Measurements from ENCODE around the gene DAPK2. TPM values are rescaled to one million over a fixed set of nuclear protein-coding genes. Genes with fewer than 3 reads are reported as not detected.
"Not testable (repeated sequence)": the region's sequence is repeated elsewhere in the genome, so short reads cannot be mapped to it uniquely, and the experiment has no call there.

Gene DAPK2
- total RNA-seq, 2 donors from 2014 or later = 0.76 to 8.1 TPM

DNA sequence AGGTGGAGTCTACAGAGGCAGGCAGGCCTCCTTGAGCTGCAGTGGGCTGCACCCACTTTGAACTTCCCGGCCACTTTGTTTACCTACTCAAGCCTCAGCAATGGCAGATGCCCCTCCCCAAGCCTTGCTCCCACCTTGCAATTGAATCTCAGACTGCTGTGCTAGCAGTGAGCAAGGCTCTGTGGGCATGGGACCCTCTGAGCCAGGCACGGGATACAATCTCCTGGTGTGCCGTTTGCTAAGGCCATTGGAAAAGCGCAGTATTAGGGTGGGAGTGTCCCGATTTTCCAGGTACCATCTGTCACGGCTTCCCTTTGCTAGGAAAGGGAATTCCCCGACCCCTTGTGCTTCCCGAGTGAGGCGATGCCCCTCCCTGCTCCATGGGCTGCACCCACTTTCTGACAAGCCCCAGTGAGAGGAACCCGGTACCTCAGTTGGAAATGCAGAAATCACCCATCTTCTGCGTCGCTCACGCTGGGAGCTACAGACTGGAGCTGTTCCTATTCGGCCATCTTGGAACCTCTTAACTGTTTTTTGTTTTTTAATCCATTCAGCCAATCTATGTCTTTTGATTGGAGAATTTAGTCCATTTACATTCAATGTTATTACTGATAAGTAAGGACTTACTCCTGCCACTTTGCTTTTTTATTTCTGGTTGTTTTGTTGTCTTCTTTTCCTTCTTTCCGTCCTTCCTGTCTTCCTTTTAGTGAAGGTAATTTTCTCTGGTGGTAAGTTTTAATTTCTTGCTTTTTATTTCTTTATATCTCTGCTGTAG lies 83.2 kb downstream of the DAPK2 start:
- not testable (repeated sequence) for H3K9me3 Mint-ChIP-seq; ATAC-seq; H3K4me3 Mint-ChIP-seq; H3K27me3 Mint-ChIP-seq; DNase-seq (ENCODE audit: low spot score); H3K4me1 Mint-ChIP-seq (ENCODE audit: low read depth in 2 of 2); H3K27ac Mint-ChIP-seq
- H3K36me3 Mint-ChIP-seq = peaks cover 11% of the 10 kb centered on the region

GRCh38 chr15:63953524-63953923 lies 92.8 kb downstream of the DAPK2 start:
- ATAC-seq = no peak
- H3K9me3 Mint-ChIP-seq = no peaks in the 10 kb centered on the region

GRCh38 chr15:63950911-63951481 lies 95.3 kb downstream of the DAPK2 start:
- Mint-ChIP-seq H3K27me3 (no peaks in the 10 kb centered on the region), H3K4me1 (ENCODE audit: low read depth in 2 of 2) (peaks cover 5% of the 10 kb centered on the region in 2 donors), H3K27ac (no peak overlapping the region), H3K36me3 (no peaks in the 10 kb centered on the region), H3K4me3 (no peak overlapping the region), H3K9me3 (no peaks in the 10 kb centered on the region)
- no peak for ATAC-seq
- DNase-seq (ENCODE audit: low spot score) = no peak

More at GRCh38 chr15:63953524-63953923, 92.8 kb downstream of the DAPK2 start:
- Mint-ChIP-seq H3K4me1 (ENCODE audit: low read depth in 2 of 2) (peaks cover 0 to 5% of the 10 kb centered on the region in 2 donors), H3K4me3 (no peak overlapping the region), H3K36me3 (no peaks in the 10 kb centered on the region), H3K27ac (peak overlapping the region in 1 of 2 donors; percentile 19), H3K27me3 (no peaks in the 10 kb centered on the region)
- no peak for DNase-seq (ENCODE audit: low spot score)

GRCh38 chr15:63948971-63949370 lies 97.3 kb downstream of the DAPK2 start:
- DNase-seq (ENCODE audit: low spot score) = no peak

GRCh38 chr15:63948436-63948835 lies 97.8 kb downstream of the DAPK2 start:
- ATAC-seq = no peak

More at GRCh38 chr15:63948971-63949370, 97.3 kb downstream of the DAPK2 start:
- Mint-ChIP-seq H3K27me3 (no peaks in the 10 kb centered on the region), H3K36me3 (no peaks in the 10 kb centered on the region), H3K27ac (no peak overlapping the region), H3K9me3 (no peaks in the 10 kb centered on the region), H3K4me1 (ENCODE audit: low read depth in 2 of 2) (peaks cover 10 to 11% of the 10 kb centered on the region in 2 donors), H3K4me3 (no peak overlapping the region)
- no peak for ATAC-seq

DNA sequence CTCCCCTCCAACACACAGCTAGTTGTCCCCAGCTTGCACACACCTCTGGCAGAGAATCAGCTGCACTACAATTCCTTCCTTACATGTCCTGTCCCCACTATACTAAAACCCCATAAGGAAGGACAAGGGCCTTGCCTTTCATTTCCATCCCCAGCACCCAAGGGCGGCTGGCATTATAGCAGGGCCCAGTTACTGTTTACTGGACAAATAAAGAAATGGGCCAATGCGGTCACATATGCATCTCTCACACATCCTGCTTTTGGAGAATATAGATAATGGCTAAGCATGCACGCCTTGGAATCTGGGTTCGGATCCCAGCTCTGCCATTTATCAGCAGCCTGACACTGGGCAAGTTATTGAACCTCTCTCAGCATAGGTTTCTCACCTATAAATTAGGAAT lies 99.1 kb downstream of the DAPK2 start:
- peaks cover 10 to 14% of the 10 kb centered on the region in 2 donors for H3K4me1 Mint-ChIP-seq (ENCODE audit: low read depth in 2 of 2)
- no peak overlapping the region for H3K27ac Mint-ChIP-seq
- no peaks in the 10 kb centered on the region for H3K36me3 Mint-ChIP-seq
- no peaks in the 10 kb centered on the region for H3K9me3 Mint-ChIP-seq
- no peak for DNase-seq (ENCODE audit: low spot score)
- no peak overlapping the region for H3K4me3 Mint-ChIP-seq
- no peaks in the 10 kb centered on the region for H3K27me3 Mint-ChIP-seq
- ATAC-seq = no peak

More at GRCh38 chr15:63948436-63948835, 97.8 kb downstream of the DAPK2 start:
- H3K4me3 Mint-ChIP-seq = no peak overlapping the region
- H3K27ac Mint-ChIP-seq = no peak overlapping the region
- H3K36me3 Mint-ChIP-seq = no peaks in the 10 kb centered on the region
- H3K4me1 Mint-ChIP-seq (ENCODE audit: low read depth in 2 of 2) = peaks cover 10 to 11% of the 10 kb centered on the region in 2 donors
- H3K9me3 Mint-ChIP-seq = no peaks in the 10 kb centered on the region
- no peaks in the 10 kb centered on the region for H3K27me3 Mint-ChIP-seq
- no peak for DNase-seq (ENCODE audit: low spot score)

- no peak overlapping the region for H3K4me3 Mint-ChIP-seq
- DNase-seq (ENCODE audit: low spot score) (no peak), ATAC-seq (no peak)
- no peaks in the 10 kb centered on the region for H3K9me3 Mint-ChIP-seq
- H3K4me1 Mint-ChIP-seq (ENCODE audit: low read depth in 2 of 2) = peaks cover 10 to 13% of the 10 kb centered on the region in 2 donors
- no peak overlapping the region for H3K27ac Mint-ChIP-seq
- H3K36me3 Mint-ChIP-seq = no peaks in the 10 kb centered on the region
- no peaks in the 10 kb centered on the region for H3K27me3 Mint-ChIP-seq
These were observed 99.7 kb downstream of the DAPK2 start for GRCh38 chr15:63946524-63947065.

GRCh38 chr15:63945838-63946298 lies 100.4 kb downstream of the DAPK2 start:
- Mint-ChIP-seq H3K4me1 (ENCODE audit: low read depth in 2 of 2) (peaks cover 10 to 14% of the 10 kb centered on the region in 2 donors), H3K4me3 (no peak overlapping the region), H3K27ac (no peak overlapping the region), H3K36me3 (no peaks in the 10 kb centered on the region), H3K9me3 (no peaks in the 10 kb centered on the region), H3K27me3 (no peaks in the 10 kb centered on the region)
- ATAC-seq = no peak
- DNase-seq (ENCODE audit: low spot score) = no peak

GRCh38 chr15:63945007-63945788 lies 101.1 kb downstream of the DAPK2 start:
- peaks cover 11 to 14% of the 10 kb centered on the region in 2 donors for H3K4me1 Mint-ChIP-seq (ENCODE audit: low read depth in 2 of 2)
- H3K4me3 Mint-ChIP-seq = no peak overlapping the region
- no peaks in the 10 kb centered on the region for H3K27me3 Mint-ChIP-seq
- ATAC-seq = peak; percentile 78 to 80
- DNase-seq (ENCODE audit: low spot score) = peak; percentile 79
- H3K27ac Mint-ChIP-seq = peak overlapping the region; percentile 4 to 5
- no peaks in the 10 kb centered on the region for H3K9me3 Mint-ChIP-seq
- no peaks in the 10 kb centered on the region for H3K36me3 Mint-ChIP-seq

GRCh38 chr15:63944681-63944955 lies 101.7 kb downstream of the DAPK2 start:
- peak overlapping the region in 1 of 2 donors; percentile 5 for H3K27ac Mint-ChIP-seq
- H3K4me1 Mint-ChIP-seq (ENCODE audit: low read depth in 2 of 2) = peaks cover 17 to 20% of the 10 kb centered on the region in 2 donors
- no peaks in the 10 kb centered on the region for H3K36me3 Mint-ChIP-seq
- DNase-seq (ENCODE audit: low spot score) (no peak), ATAC-seq (no peak)
- H3K4me3 Mint-ChIP-seq = no peak overlapping the region
- no peaks in the 10 kb centered on the region for H3K9me3 Mint-ChIP-seq
- no peaks in the 10 kb centered on the region for H3K27me3 Mint-ChIP-seq

DNA sequence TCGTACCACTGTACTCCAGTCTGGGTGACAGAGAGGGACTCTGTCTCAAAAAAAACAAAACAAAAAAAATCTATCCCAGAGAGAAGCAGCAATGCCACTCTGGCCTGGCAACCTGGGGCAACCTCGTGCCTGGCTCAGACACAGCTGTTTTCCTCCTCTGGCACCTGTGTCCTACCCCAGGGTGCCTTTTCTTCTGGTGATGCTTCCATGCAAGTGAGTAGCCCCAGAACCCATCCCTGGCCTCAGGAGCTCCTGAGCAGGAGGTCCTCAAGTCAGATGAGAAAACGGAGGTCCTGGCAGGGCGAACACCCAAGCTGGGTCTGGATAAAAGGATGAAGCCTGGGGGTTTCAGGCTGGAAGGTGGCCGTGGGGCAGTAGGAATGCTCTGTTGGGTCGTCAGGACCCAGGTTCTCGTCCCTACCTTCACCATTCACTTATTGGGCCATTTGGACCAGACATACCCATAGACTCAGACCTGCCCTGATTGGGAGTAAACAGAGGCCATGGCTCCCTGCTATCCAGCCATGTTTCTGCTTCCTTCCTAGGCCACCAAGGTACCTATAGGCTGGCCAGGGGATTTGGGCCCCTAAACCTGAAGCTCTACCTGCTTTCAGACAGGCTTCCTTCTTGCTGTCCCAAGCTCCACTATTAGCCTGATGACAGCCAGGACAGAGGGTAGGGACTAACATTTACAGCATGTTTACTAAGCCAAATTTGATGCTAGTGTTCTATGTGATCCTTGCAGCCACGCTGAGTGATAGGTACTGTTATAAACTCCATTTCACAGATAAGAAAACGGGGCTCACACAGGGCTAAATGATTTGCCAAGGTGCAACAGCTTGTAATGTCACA lies 102.2 kb downstream of the DAPK2 start:
- ATAC-seq = no peak
- DNase-seq (ENCODE audit: low spot score) = no peak
- H3K4me3 Mint-ChIP-seq = no peak overlapping the region
- H3K4me1 Mint-ChIP-seq (ENCODE audit: low read depth in 2 of 2) = peaks cover 22 to 26% of the 10 kb centered on the region in 2 donors
- no peak overlapping the region for H3K27ac Mint-ChIP-seq
- no peaks in the 10 kb centered on the region for H3K9me3 Mint-ChIP-seq
- no peaks in the 10 kb centered on the region for H3K27me3 Mint-ChIP-seq
- H3K36me3 Mint-ChIP-seq = no peaks in the 10 kb centered on the region

DNA sequence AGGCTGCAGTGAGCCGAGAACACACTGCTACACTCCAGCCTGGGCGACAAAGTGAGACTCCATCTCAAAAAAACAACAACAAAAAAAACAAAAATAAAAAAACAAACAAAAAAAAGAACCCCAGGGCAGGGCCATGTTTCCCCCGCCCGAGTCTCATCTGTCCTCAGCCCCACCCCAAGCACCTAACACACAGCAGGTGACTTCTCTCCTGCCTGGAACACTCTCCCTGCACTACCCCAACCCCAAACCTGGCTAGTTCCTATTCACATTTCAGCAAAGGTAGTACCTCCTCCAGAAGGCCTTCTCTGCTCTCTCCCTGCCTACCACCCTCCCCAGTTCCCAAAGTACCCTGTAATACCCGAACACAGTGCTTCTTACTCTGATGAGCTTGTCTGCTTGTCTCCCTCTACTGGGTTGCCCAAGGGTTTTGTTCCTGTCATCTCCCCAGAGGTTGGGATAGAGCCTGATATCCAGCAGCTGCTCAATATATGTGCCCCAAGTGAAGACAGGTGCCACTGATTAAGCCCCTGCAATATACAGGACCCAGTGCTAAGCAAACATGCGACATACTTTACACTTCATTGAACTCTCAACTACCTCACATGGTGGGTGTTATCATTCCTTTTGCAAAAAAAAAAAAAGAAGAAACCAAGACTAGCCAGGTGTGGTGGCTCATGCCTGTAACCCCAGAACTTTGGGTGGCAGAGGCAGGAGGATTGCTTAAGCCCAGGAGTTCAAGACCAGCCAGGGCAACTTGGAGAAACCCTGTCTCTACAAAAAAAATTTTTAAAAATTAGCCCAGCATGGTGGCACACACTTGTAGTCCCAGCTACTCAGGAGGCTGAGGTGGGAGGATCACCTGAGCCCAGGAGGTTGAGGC lies 103.6 kb downstream of the DAPK2 start:
- no peak for DNase-seq (ENCODE audit: low spot score)
- no peak overlapping the region for H3K4me3 Mint-ChIP-seq
- peak overlapping the region; percentile 55 to 88 for H3K27ac Mint-ChIP-seq
- ATAC-seq = no peak
- H3K9me3 Mint-ChIP-seq = no peaks in the 10 kb centered on the region
- H3K27me3 Mint-ChIP-seq = no peaks in the 10 kb centered on the region
- peaks cover 35 to 39% of the 10 kb centered on the region in 2 donors for H3K4me1 Mint-ChIP-seq (ENCODE audit: low read depth in 2 of 2)
- no peaks in the 10 kb centered on the region for H3K36me3 Mint-ChIP-seq

Measured in natural killer cell treated with Interleukin-12 subunit alpha and Interleukin-12 subunit beta and Interleukin-15 and Interleukin-18, amount 100 ng/mL, for 72 hours (primary cell).